WI38 (cell line): ENCODE results near the gene CDH12.

Experiments
- H3K4me3 ChIP-seq: 2 replicates; pipeline ENCODE4 v1.5.1; 2011; ENCODE audit warnings: low read depth, mild to moderate bottlenecking, control low read depth, low read length
- CTCF ChIP-seq: IDR thresholded peaks from 2 replicates; pipeline ENCODE4 v1.5.1; 2012; ENCODE audit warnings: low read depth, mild to moderate bottlenecking, control low read depth, low read length

Gene CDH12

GRCh38 chr5:22488427-22488826 lies 364.7 kb downstream of the CDH12 start:
- no peak overlapping the region for H3K4me3 ChIP-seq
- TF ChIP-seq CTCF = no peak

GRCh38 chr5:22480305-22480704 lies 372.8 kb downstream of the CDH12 start:
- no peak overlapping the region for H3K4me3 ChIP-seq
- no peak for TF ChIP-seq CTCF

GRCh38 chr5:22473886-22474285 lies 379.3 kb downstream of the CDH12 start:
- TF ChIP-seq CTCF = no peak
- no peak overlapping the region for H3K4me3 ChIP-seq

- no peak overlapping the region for H3K4me3 ChIP-seq
- no peak for TF ChIP-seq CTCF
Observed at GRCh38 chr5:22471154-22471553, 382.0 kb downstream of the CDH12 start.

- no peak overlapping the region for H3K4me3 ChIP-seq
- TF ChIP-seq CTCF = no peak
Observed at GRCh38 chr5:22470408-22470807, 382.7 kb downstream of the CDH12 start.

GRCh38 chr5:22465616-22466015 lies 387.5 kb downstream of the CDH12 start:
- TF ChIP-seq CTCF = no peak
- no peak overlapping the region for H3K4me3 ChIP-seq

- no peak overlapping the region for H3K4me3 ChIP-seq
- no peak for TF ChIP-seq CTCF
Observed at GRCh38 chr5:22465177-22465576, 388.0 kb downstream of the CDH12 start.
